Fibroblast of upper back skin (primary cell): ENCODE measurements around the gene PRKD1.
A peak's percentile ranks its signal among the peaks of the same experiment; 100 is the strongest.
"Not testable (repeated sequence)": the region's sequence is repeated elsewhere in the genome, so short reads cannot be mapped to it uniquely, and the experiment has no call there.

ENCODE experiments used
- DNase-seq: peaks from one replicate; pipeline ENCODE4 v3.0.0-alpha.2; 2013

PRKD1 gene

GRCh38 chr14:29734732-29735131, 192.9 kb downstream of the PRKD1 start:
- no peak for DNase-seq

- peak; percentile 59 for DNase-seq
Observed at GRCh38 chr14:29726560-29727331, 200.9 kb downstream of the PRKD1 start.

GRCh38 chr14:29724991-29725390, 202.7 kb downstream of the PRKD1 start:
- DNase-seq, result no peak

- DNase-seq, result no peak
Observed at GRCh38 chr14:29722831-29723230, 204.8 kb downstream of the PRKD1 start.

- no peak for DNase-seq
Observed at GRCh38 chr14:29721586-29721985, 206.1 kb downstream of the PRKD1 start.

- DNase-seq, result peak; percentile 43
Observed at GRCh38 chr14:29717901-29718300, 209.7 kb downstream of the PRKD1 start.

- peak; percentile 44 for DNase-seq
Observed at GRCh38 chr14:29716150-29716549, 211.5 kb downstream of the PRKD1 start.

- DNase-seq, result no peak
Observed at GRCh38 chr14:29712601-29713000, 215.0 kb downstream of the PRKD1 start.

GRCh38 chr14:29710015-29710414, 217.6 kb downstream of the PRKD1 start:
- DNase-seq, result peak; percentile 15

- DNase-seq, result peak; percentile 72
Observed at GRCh38 chr14:29709490-29709889, 218.2 kb downstream of the PRKD1 start.

GRCh38 chr14:29706700-29707099, 220.9 kb downstream of the PRKD1 start:
- DNase-seq, result no peak

- peak; percentile 34 for DNase-seq
Observed at GRCh38 chr14:29705801-29706200, 221.8 kb downstream of the PRKD1 start.

GRCh38 chr14:29689597-29689996, 238.1 kb downstream of the PRKD1 start:
- not testable (repeated sequence) for DNase-seq

GRCh38 chr14:29687866-29688265, 239.8 kb downstream of the PRKD1 start:
- no peak for DNase-seq

- no peak for DNase-seq
Observed at GRCh38 chr14:29687071-29687765, 240.4 kb downstream of the PRKD1 start.

- no peak for DNase-seq
Observed at GRCh38 chr14:29684926-29685325, 242.7 kb downstream of the PRKD1 start.

- no peak for DNase-seq
Observed at GRCh38 chr14:29682789-29683188, 244.9 kb downstream of the PRKD1 start.

GRCh38 chr14:29681316-29681715, 246.3 kb downstream of the PRKD1 start:
- no peak for DNase-seq

GRCh38 chr14:29674566-29675285, 252.9 kb downstream of the PRKD1 start:
- no peak for DNase-seq

- DNase-seq, result no peak
Observed at GRCh38 chr14:29672831-29673230, 254.8 kb downstream of the PRKD1 start.

- peak; percentile 64 for DNase-seq
Observed at GRCh38 chr14:29671034-29671433, 256.6 kb downstream of the PRKD1 start.

GRCh38 chr14:29668201-29668600, 259.4 kb downstream of the PRKD1 start:
- no peak for DNase-seq

- no peak for DNase-seq
Observed at GRCh38 chr14:29664515-29664914, 263.1 kb downstream of the PRKD1 start.
